ENCODE measurements around the gene ABCC4.

ABCC4 gene

GRCh38 chr13:95245071-95245470 is 56.2 kb downstream of the ABCC4 start:
- peaks cover 7% of the 10 kb centered on the region for H3K36me3 ChIP-seq
- peaks cover 8% of the 10 kb centered on the region; the same call in 1 of the 2 replicates for H3K4me1 ChIP-seq
- H3K4me3 ChIP-seq (ENCODE audit: low read depth, low read length): no peak overlapping the region
- TF ChIP-seq CTCF (IDR thresholded peaks at IDR 0.05; ENCODE audit: low read depth, low read length): no peak
- H3K9me3 ChIP-seq: no peaks in the 10 kb centered on the region
- DNase-seq: no peak
- no peaks in the 10 kb centered on the region for H3K27me3 ChIP-seq

- peaks cover 5% of the 10 kb centered on the region; the same call in 1 of the 2 replicates for H3K4me1 ChIP-seq
- no peaks in the 10 kb centered on the region for H3K9me3 ChIP-seq
- TF ChIP-seq CTCF (IDR thresholded peaks at IDR 0.05; ENCODE audit: low read depth, low read length): no peak
- peaks cover 7% of the 10 kb centered on the region for H3K36me3 ChIP-seq
- H3K4me3 ChIP-seq (ENCODE audit: low read depth, low read length): no peak overlapping the region
- DNase-seq: no peak
- H3K27me3 ChIP-seq: no peaks in the 10 kb centered on the region
Observed at GRCh38 chr13:95243207-95243606, 58.0 kb downstream of the ABCC4 start.

GRCh38 chr13:95241321-95241720 is 59.9 kb downstream of the ABCC4 start:
- Histone ChIP-seq H3K4me1 (no peaks in the 10 kb centered on the region; the same call in 1 of the 2 replicates), H3K36me3 (peaks cover 2% of the 10 kb centered on the region), H3K27me3 (no peaks in the 10 kb centered on the region), H3K4me3 (ENCODE audit: low read depth, low read length) (no peak overlapping the region), H3K9me3 (no peaks in the 10 kb centered on the region; the same call in 1 of the 2 replicates)
- no peak for DNase-seq
- no peak for TF ChIP-seq CTCF (IDR thresholded peaks at IDR 0.05; ENCODE audit: low read depth, low read length)

- Histone ChIP-seq H3K4me1 (peaks cover 6% of the 10 kb centered on the region), H3K36me3 (no peaks in the 10 kb centered on the region), H3K27me3 (no peaks in the 10 kb centered on the region), H3K4me3 (ENCODE audit: low read depth, low read length) (no peak overlapping the region), H3K9me3 (no peaks in the 10 kb centered on the region; the same call in 1 of the 2 replicates)
- DNase-seq: no peak
- TF ChIP-seq CTCF (IDR thresholded peaks at IDR 0.05; ENCODE audit: low read depth, low read length): no peak
Observed at GRCh38 chr13:95239283-95239682, 62.0 kb downstream of the ABCC4 start.

- Histone ChIP-seq H3K9me3 (no peaks in the 10 kb centered on the region; the same call in 1 of the 2 replicates), H3K4me1 (peaks cover 14% of the 10 kb centered on the region), H3K4me3 (ENCODE audit: low read depth, low read length) (no peak overlapping the region), H3K27me3 (no peaks in the 10 kb centered on the region), H3K36me3 (no peaks in the 10 kb centered on the region)
- no peak for DNase-seq
- no peak for TF ChIP-seq CTCF (IDR thresholded peaks at IDR 0.05; ENCODE audit: low read depth, low read length)
Observed at GRCh38 chr13:95237310-95237870, 63.9 kb downstream of the ABCC4 start.

- no peak overlapping the region for H3K4me3 ChIP-seq (ENCODE audit: low read depth, low read length)
- no peaks in the 10 kb centered on the region for H3K36me3 ChIP-seq
- H3K4me1 ChIP-seq: peaks cover 14% of the 10 kb centered on the region
- H3K27me3 ChIP-seq: no peaks in the 10 kb centered on the region
- no peaks in the 10 kb centered on the region; the same call in 1 of the 2 replicates for H3K9me3 ChIP-seq
- no peak for DNase-seq
- TF ChIP-seq CTCF (IDR thresholded peaks at IDR 0.05; ENCODE audit: low read depth, low read length): no peak
Observed at GRCh38 chr13:95236774-95237173, 64.5 kb downstream of the ABCC4 start.

All from BE2C (cell line).